ENCODE results near the gene TRIL. TPM values are rescaled to one million over a fixed set of nuclear protein-coding genes. Genes with fewer than 3 reads are reported as not detected.

TRIL gene
- total and polyA plus RNA-seq, 2 experiments from 2014 or later = 1.7 to 5.8 TPM

- no peaks in the 10 kb centered on the region for H3K9me3 ChIP-seq (ENCODE audit: low read depth)
- no peak for DNase-seq (ENCODE audit: low read depth in 1 of 2, low spot score in 1 of 2)
- no peaks in the 10 kb centered on the region for H3K36me3 ChIP-seq
- no peaks in the 10 kb centered on the region for H3K4me1 ChIP-seq (ENCODE audit: low read depth)
- H3K4me3 ChIP-seq = no peak overlapping the region
- TF ChIP-seq, protein P1, sequence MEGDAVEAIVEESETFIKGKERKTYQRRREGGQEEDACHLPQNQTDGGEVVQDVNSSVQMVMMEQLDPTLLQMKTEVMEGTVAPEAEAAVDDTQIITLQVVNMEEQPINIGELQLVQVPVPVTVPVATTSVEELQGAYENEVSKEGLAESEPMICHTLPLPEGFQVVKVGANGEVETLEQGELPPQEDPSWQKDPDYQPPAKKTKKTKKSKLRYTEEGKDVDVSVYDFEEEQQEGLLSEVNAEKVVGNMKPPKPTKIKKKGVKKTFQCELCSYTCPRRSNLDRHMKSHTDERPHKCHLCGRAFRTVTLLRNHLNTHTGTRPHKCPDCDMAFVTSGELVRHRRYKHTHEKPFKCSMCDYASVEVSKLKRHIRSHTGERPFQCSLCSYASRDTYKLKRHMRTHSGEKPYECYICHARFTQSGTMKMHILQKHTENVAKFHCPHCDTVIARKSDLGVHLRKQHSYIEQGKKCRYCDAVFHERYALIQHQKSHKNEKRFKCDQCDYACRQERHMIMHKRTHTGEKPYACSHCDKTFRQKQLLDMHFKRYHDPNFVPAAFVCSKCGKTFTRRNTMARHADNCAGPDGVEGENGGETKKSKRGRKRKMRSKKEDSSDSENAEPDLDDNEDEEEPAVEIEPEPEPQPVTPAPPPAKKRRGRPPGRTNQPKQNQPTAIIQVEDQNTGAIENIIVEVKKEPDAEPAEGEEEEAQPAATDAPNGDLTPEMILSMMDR (IDR thresholded peaks at IDR 0.05; ENCODE audit: low read depth, low read length) = no peak
- no peaks in the 10 kb centered on the region for H3K27me3 ChIP-seq
- H3K27ac ChIP-seq = no peak overlapping the region
Measured at GRCh38 chr7:28988091-28988490, 30.0 kb upstream of the TRIL start.

DNA sequence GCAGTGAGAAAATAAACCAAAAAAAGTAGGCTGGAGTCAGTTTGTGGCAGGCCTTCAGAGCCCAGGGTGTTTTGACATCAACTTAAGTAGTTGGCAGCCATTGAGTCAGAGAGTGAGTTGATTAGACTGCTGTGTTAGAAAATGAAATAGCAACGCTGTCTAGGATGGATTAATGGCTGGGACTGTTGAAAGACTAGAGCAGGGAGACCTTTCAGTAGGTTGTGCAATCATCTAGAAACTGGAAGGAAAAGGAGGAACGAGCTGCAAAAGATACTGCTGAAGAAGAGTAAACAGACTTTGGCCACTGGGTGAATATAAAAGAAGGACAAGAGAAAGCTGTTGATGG lies 28.6 kb upstream of the TRIL start:
- Histone ChIP-seq H3K4me3 (no peak overlapping the region), H3K36me3 (no peaks in the 10 kb centered on the region), H3K27ac (peak overlapping the region; percentile 38), H3K4me1 (ENCODE audit: low read depth) (no peaks in the 10 kb centered on the region), H3K9me3 (ENCODE audit: low read depth) (no peaks in the 10 kb centered on the region), H3K27me3 (no peaks in the 10 kb centered on the region)
- TF ChIP-seq, protein P1 (IDR thresholded peaks at IDR 0.05; ENCODE audit: low read depth, low read length) = no peak
- DNase-seq (ENCODE audit: low read depth in 1 of 2, low spot score in 1 of 2) = peak in 1 of 2 donors; percentile 91

DNA sequence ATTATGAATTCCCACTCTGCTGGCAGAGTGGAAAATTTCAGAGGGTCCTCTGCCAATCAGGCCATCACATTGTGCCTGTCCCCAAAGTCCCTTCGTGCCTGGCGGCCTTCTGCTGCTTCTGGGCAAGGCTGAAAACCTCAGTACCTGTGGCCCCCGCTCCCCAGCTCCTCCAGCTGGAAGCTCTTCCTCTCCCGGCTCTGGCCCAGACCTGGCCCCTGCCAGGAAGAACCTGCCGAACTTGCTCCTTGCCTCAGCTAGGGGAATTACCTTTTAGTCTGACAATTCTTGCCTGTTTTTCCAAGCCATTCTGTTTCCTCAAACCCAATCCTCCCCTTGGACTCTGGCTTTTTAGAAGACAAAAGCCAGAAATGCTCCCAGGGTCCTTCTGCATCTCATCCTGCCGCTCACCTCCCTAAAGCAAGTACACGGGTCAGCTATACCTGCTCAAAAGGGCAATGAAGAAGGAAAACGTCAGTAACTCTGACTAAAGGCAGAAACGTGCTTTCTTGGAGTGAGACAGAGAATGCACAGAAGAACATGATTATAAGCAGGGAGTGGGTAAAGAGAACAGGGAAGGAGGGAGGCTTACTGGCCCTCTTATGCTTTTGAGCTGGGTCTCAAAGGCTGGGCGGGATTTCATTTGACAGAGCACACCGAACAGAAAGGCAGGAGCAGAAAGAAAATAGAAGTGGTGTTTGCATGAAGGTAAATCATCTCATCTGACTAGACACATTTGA lies 28.1 kb upstream of the TRIL start:
- peak overlapping the region; percentile 38 for H3K27ac ChIP-seq
- DNase-seq (ENCODE audit: low read depth in 1 of 2, low spot score in 1 of 2) = no peak

GRCh38 chr7:28984631-28985030 lies 26.5 kb upstream of the TRIL start:
- Histone ChIP-seq H3K4me3 (no peak overlapping the region), H3K36me3 (no peaks in the 10 kb centered on the region), H3K4me1 (ENCODE audit: low read depth) (no peaks in the 10 kb centered on the region), H3K27me3 (no peaks in the 10 kb centered on the region), H3K27ac (no peak overlapping the region), H3K9me3 (ENCODE audit: low read depth) (no peaks in the 10 kb centered on the region)
- TF ChIP-seq, protein P1 (IDR thresholded peaks at IDR 0.05; ENCODE audit: low read depth, low read length) = no peak
- DNase-seq (ENCODE audit: low read depth in 1 of 2, low spot score in 1 of 2) = peak in 1 of 2 donors; percentile 91

More for the DNA sequence above, 28.1 kb upstream of the TRIL start:
- no peaks in the 10 kb centered on the region for H3K27me3 ChIP-seq
- H3K4me1 ChIP-seq (ENCODE audit: low read depth) = no peaks in the 10 kb centered on the region
- no peak overlapping the region for H3K4me3 ChIP-seq
- TF ChIP-seq, protein P1 (IDR thresholded peaks at IDR 0.05; ENCODE audit: low read depth, low read length) = no peak
- no peaks in the 10 kb centered on the region for H3K36me3 ChIP-seq
- no peaks in the 10 kb centered on the region for H3K9me3 ChIP-seq (ENCODE audit: low read depth)

- H3K9me3 ChIP-seq (ENCODE audit: low read depth) = no peaks in the 10 kb centered on the region
- no peak for DNase-seq (ENCODE audit: low read depth in 1 of 2, low spot score in 1 of 2)
- no peak overlapping the region for H3K4me3 ChIP-seq
- H3K27ac ChIP-seq = no peak overlapping the region
- no peaks in the 10 kb centered on the region for H3K4me1 ChIP-seq (ENCODE audit: low read depth)
- TF ChIP-seq, protein P1 (IDR thresholded peaks at IDR 0.05; ENCODE audit: low read depth, low read length) = no peak
- no peaks in the 10 kb centered on the region for H3K27me3 ChIP-seq
- no peaks in the 10 kb centered on the region for H3K36me3 ChIP-seq
Measured at GRCh38 chr7:28984217-28984616, 26.1 kb upstream of the TRIL start.

Measured in cardiac muscle cell (in vitro differentiated cells and primary cell).